ENCODE data around the gene DSG2.

DNA sequence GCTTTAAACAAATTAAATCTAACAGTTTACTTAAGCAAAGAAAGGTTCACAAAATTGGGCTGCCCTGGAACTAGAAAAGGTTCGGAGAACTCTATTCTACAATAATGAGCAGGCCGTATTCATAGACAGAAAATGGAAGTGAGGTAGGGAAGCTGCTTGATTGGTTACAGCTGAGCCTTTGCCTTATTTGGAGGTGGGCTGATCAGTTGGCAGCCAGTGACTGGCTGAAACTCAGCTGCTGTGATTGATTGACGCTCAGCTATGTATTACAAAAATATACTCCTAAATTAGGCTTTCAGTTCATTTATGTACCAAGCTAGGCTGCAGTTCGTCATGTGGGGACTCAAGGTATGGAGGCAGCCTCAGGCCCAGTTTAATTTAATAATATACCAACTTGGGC is 51.4 kb downstream of the DSG2 start:
- TF ChIP-seq, protein P1, sequence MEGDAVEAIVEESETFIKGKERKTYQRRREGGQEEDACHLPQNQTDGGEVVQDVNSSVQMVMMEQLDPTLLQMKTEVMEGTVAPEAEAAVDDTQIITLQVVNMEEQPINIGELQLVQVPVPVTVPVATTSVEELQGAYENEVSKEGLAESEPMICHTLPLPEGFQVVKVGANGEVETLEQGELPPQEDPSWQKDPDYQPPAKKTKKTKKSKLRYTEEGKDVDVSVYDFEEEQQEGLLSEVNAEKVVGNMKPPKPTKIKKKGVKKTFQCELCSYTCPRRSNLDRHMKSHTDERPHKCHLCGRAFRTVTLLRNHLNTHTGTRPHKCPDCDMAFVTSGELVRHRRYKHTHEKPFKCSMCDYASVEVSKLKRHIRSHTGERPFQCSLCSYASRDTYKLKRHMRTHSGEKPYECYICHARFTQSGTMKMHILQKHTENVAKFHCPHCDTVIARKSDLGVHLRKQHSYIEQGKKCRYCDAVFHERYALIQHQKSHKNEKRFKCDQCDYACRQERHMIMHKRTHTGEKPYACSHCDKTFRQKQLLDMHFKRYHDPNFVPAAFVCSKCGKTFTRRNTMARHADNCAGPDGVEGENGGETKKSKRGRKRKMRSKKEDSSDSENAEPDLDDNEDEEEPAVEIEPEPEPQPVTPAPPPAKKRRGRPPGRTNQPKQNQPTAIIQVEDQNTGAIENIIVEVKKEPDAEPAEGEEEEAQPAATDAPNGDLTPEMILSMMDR (IDR thresholded peaks at IDR 0.05) = no peak
- no peak for TF ChIP-seq POLR2A (IDR thresholded peaks at IDR 0.05)
